Measurements from ENCODE around the gene CRIP3. TPM values are rescaled to one million over a fixed set of nuclear protein-coding genes. Genes with fewer than 3 reads are reported as not detected.

The CRIP3 gene
- total RNA-seq, 1 experiment from 2014 or later, result 5.7 TPM

- Histone ChIP-seq H3K9me3 (ENCODE audit: insufficient read depth, low read depth) (no peaks in the 10 kb centered on the region), H2AFZ (no peak overlapping the region), H3F3A (ENCODE audit: insufficient read depth, low read depth) (no peaks in the 10 kb centered on the region), H3K27ac (no peak overlapping the region), H3K4me3 (no peak overlapping the region), H3K4me2 (no peak overlapping the region), H4K20me1 (ENCODE audit: insufficient read depth) (no peaks in the 10 kb centered on the region), H3K27me3 (ENCODE audit: insufficient read depth, low read depth) (peaks cover 30% of the 10 kb centered on the region), H3K9me2 (ENCODE audit: insufficient read depth) (no peaks in the 10 kb centered on the region), H3K79me2 (ENCODE audit: low read depth) (no peaks in the 10 kb centered on the region), H3K4me1 (replicated peaks; ENCODE audit: insufficient read depth) (no peaks in the 10 kb centered on the region), H3K36me3 (ENCODE audit: low read depth) (no peaks in the 10 kb centered on the region)
- CTCF ChIA-PET, result interaction anchor here (0.6 to 0.7 kb wide), 2 partner anchors 28 to 51 kb away, joined by 3 read pairs; partner anchors contain the start of genes CRIP3 and DNPH1
- POLR2A ChIA-PET (ENCODE audit: unreplicated experiment), result no interaction called here
- intact Hi-C loops (cut with micrococcal nuclease; ENCODE audit: unreplicated experiment), result no loop called here
- BruUV-seq (replicated peaks), result no TSS peak
- TF ChIP-seq EZH2 (IDR thresholded peaks at IDR 0.05; ENCODE audit: low read depth) (no peak), CTCF (conservative IDR thresholded peaks at IDR 0.05) (no peak)
- DNase-seq, result no peak
These were observed 28.4 kb downstream of the CRIP3 start for GRCh38 chr6:43280234-43280633.

GRCh38 chr6:43278524-43279078 lies 30.0 kb downstream of the CRIP3 start:
- Histone ChIP-seq H4K20me1 (ENCODE audit: insufficient read depth) (no peaks in the 10 kb centered on the region), H3K4me1 (replicated peaks; ENCODE audit: insufficient read depth) (no peaks in the 10 kb centered on the region), H3F3A (ENCODE audit: insufficient read depth, low read depth) (no peaks in the 10 kb centered on the region), H3K4me2 (no peak overlapping the region), H3K27me3 (ENCODE audit: insufficient read depth, low read depth) (peaks cover 21% of the 10 kb centered on the region), H3K27ac (no peak overlapping the region), H3K4me3 (no peak overlapping the region), H3K36me3 (ENCODE audit: low read depth) (no peaks in the 10 kb centered on the region), H3K9me2 (ENCODE audit: insufficient read depth) (no peaks in the 10 kb centered on the region), H2AFZ (no peak overlapping the region), H3K9me3 (ENCODE audit: insufficient read depth, low read depth) (no peaks in the 10 kb centered on the region), H3K79me2 (ENCODE audit: low read depth) (no peaks in the 10 kb centered on the region)
- ChIA-PET POLR2A (ENCODE audit: unreplicated experiment) (no interaction called here), CTCF (interaction anchor here (0.6 kb wide), 1 partner anchor 15 kb away, joined by 3 read pairs; no protein-coding TSS in a partner anchor)
- no peak for TF ChIP-seq CTCF (conservative IDR thresholded peaks at IDR 0.05)
- TF ChIP-seq EZH2 (IDR thresholded peaks at IDR 0.05; ENCODE audit: low read depth), result no peak
- intact Hi-C loops (cut with micrococcal nuclease; ENCODE audit: unreplicated experiment), result no loop called here
- no peak for DNase-seq
- no TSS peak for BruUV-seq (replicated peaks)

DNA sequence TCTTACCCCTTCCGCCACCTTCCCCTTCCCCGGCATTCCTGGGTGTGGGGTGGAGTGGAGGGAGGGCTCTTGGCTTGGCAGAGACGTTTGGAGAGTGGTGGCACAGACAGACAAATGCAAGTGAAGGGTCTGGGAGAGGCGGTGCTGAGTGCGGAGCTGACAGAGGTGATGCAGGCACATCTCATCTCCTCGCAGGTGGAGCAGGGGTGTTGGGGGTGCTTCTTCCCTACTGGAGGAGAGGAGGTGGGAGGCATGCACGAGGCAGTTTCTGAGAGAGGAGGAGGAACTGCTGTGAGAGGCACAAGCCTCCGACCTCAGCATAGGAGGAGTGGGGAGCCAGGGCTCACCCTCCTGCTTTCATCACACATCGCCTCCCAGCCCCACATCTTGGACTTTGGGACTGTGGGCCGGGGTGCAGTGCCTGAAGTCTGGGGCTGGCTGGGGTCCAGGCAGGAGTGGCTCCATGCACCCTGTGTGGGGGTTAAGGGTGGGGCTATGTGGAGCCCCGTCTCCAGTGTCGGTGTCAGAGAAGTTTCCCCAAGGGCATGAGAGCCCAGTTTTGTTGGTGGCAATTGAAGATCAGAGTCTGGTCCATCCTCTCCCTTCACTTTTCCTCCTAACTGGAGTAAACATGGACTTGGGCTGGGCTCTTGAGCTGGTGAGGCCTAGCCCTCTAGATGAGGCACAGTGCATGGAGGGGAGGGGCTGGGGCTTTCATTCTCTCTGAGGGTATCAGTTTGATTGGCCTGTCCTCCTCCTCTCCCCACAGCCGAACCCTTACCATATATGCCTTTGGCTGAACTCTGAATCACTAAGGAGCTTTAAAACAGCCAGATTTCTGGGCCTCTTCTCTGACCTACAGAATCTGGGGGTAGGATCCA lies 30.7 kb downstream of the CRIP3 start:
- POLR2A ChIA-PET (ENCODE audit: unreplicated experiment), result no interaction called here
- intact Hi-C loops (cut with micrococcal nuclease; ENCODE audit: unreplicated experiment), result no loop called here
- H3K4me3 ChIP-seq, result no peak overlapping the region
- no peak for TF ChIP-seq EZH2 (IDR thresholded peaks at IDR 0.05; ENCODE audit: low read depth)
- no peak for TF ChIP-seq CTCF (conservative IDR thresholded peaks at IDR 0.05)
- no peaks in the 10 kb centered on the region for H3F3A ChIP-seq (ENCODE audit: insufficient read depth, low read depth)
- H4K20me1 ChIP-seq (ENCODE audit: insufficient read depth), result no peaks in the 10 kb centered on the region
- no peaks in the 10 kb centered on the region for H3K9me2 ChIP-seq (ENCODE audit: insufficient read depth)
- no peaks in the 10 kb centered on the region for H3K36me3 ChIP-seq (ENCODE audit: low read depth)
- no peaks in the 10 kb centered on the region for H3K4me1 ChIP-seq (replicated peaks; ENCODE audit: insufficient read depth)
- H3K27me3 ChIP-seq (ENCODE audit: insufficient read depth, low read depth), result peaks cover 15% of the 10 kb centered on the region; the same call in 1 of the 2 replicates
- no peaks in the 10 kb centered on the region for H3K9me3 ChIP-seq (ENCODE audit: insufficient read depth, low read depth)
- no peak overlapping the region for H3K27ac ChIP-seq
- no peaks in the 10 kb centered on the region for H3K79me2 ChIP-seq (ENCODE audit: low read depth)
- no TSS peak for BruUV-seq (replicated peaks)
- CTCF ChIA-PET, result interaction anchor here (0.6 kb wide), 1 partner anchor 14 kb away, joined by 3 read pairs; no protein-coding TSS in a partner anchor
- no peak overlapping the region for H2AFZ ChIP-seq
- no peak for DNase-seq
- H3K4me2 ChIP-seq, result no peak overlapping the region

All from PC-9 (cell line).